Measurements from ENCODE around the gene RAB9A. TPM values are rescaled to one million over a fixed set of nuclear protein-coding genes. Genes with fewer than 3 reads are reported as not detected.

The RAB9A gene
- total and polyA plus RNA-seq, 2 donors (not counting 3 experiments of a cell fraction or from before 2014, with no cell fraction given) = 11.5 to 19.2 TPM

GRCh38 chrX:13755254-13755653 is 66.3 kb downstream of the RAB9A start:
- CTCF ChIA-PET = no interaction called here
- Histone ChIP-seq H3K9me1 (replicated peaks; ENCODE audit: control insufficient read depth, extremely low read depth, insufficient read depth, low read length) (no peaks in the 10 kb centered on the region), H3K36me3 (ENCODE audit: control insufficient read depth in 2 of 2, extremely low read depth in 1 of 2, insufficient read depth in 2 of 2, low read length in 2 of 2) (no peaks in the 10 kb centered on the region), H3K79me2 (ENCODE audit: control insufficient read depth, insufficient read depth, low read length) (no peaks in the 10 kb centered on the region), H3K4me2 (ENCODE audit: insufficient read depth, low read length) (no peak overlapping the region), H3K27ac (ENCODE audit: insufficient read depth, low read depth, low read length) (no peak overlapping the region), H4K20me1 (replicated peaks; ENCODE audit: control insufficient read depth, extremely low read depth, insufficient read depth, low read length) (no peaks in the 10 kb centered on the region), H3K9me3 (replicated peaks; ENCODE audit: control insufficient read depth, insufficient read depth, low read length) (no peaks in the 10 kb centered on the region), H2AFZ (ENCODE audit: low read depth, low read length) (no peak overlapping the region), H3K9ac (replicated peaks; ENCODE audit: extremely low read depth, insufficient read depth, low read length) (no peak overlapping the region), H3K27me3 (ENCODE audit: control insufficient read depth in 2 of 2, insufficient read depth in 2 of 2, low read length in 2 of 2) (no peaks in the 10 kb centered on the region), H3K4me1 (ENCODE audit: control insufficient read depth, extremely low read depth, insufficient read depth, low read length) (no peaks in the 10 kb centered on the region), H3K4me3 (replicated peaks in 1 of 3; ENCODE audit: insufficient read depth in 1 of 3, low read depth in 1 of 3, low read length in 3 of 3) (no peak overlapping the region)
- intact Hi-C loops (cut with micrococcal nuclease) (no loop called here), dilution Hi-C loops (cut with MboI; ENCODE audit: extremely low pct_ligation_motif_present, low sequenced_read_pairs) (no loop called here)
- FAIRE-seq (no peak), DNase-seq (ENCODE audit: low read depth, low spot score) (no peak)
- POLR2A ChIA-PET = interaction anchor here (0.7 kb wide), 1 partner anchor 1455 kb away, joined by 9 read pairs; no protein-coding TSS in a partner anchor
- TF ChIP-seq FOS (IDR thresholded peaks at IDR 0.05; ENCODE audit: borderline replicate concordance, insufficient read depth, low read length) (no peak), GATA2 (IDR thresholded peaks at IDR 0.05; ENCODE audit: insufficient read depth, insufficient read length, low read depth, low read length) (no peak), POLR2AphosphoS5 (IDR thresholded peaks at IDR 0.05; ENCODE audit: insufficient read depth, low read depth, low read length) (no peak), MAX (IDR thresholded peaks at IDR 0.05; ENCODE audit: insufficient read depth, insufficient read length) (no peak), POLR2A (IDR thresholded peaks at IDR 0.05; ENCODE audit: low read depth, low read length) (no peak), CTCF (IDR thresholded peaks at IDR 0.05; ENCODE audit: extremely low read depth in 1 of 2, insufficient read depth in 1 of 2, low read depth in 1 of 2, low read length in 2 of 2) (no peak), JUN (IDR thresholded peaks at IDR 0.05; ENCODE audit: borderline replicate concordance, insufficient read depth, insufficient read length, low read depth) (no peak), EZH2 (IDR thresholded peaks at IDR 0.05; ENCODE audit: borderline replicate concordance, low read depth, low read length, severe bottlenecking) (no peak), MYC (IDR thresholded peaks at IDR 0.05; ENCODE audit: low read depth, low read length) (no peak)
- BruUV-seq (replicated peaks) = no TSS peak
